Stimulated activated CD8-positive, alpha-beta memory T cell treated with anti-CD3 and anti-CD28 coated beads, Interleukin-12 subunit alpha, Interleukin-12 subunit beta, amount 100 ng/mL, for 24 hours (primary cell): ENCODE measurements around the gene CAMTA1.

Experiments used
- DNase-seq: peaks from one replicate; pipeline ENCODE4 v3.0.0-alpha.2; 2020; ENCODE audit errors: extremely low read depth

Gene CAMTA1

GRCh38 chr1:7610106-7610731, 825.0 kb downstream of the CAMTA1 start:
- no peak for DNase-seq

GRCh38 chr1:7610936-7611335, 825.7 kb downstream of the CAMTA1 start:
- no peak for DNase-seq

- no peak for DNase-seq
Observed at GRCh38 chr1:7611421-7612010, 826.3 kb downstream of the CAMTA1 start.

- no peak for DNase-seq
Observed at GRCh38 chr1:7613106-7613850, 828.0 kb downstream of the CAMTA1 start.

- no peak for DNase-seq
Observed at GRCh38 chr1:7613851-7614205, 828.6 kb downstream of the CAMTA1 start.

- DNase-seq, result no peak
Observed at GRCh38 chr1:7614576-7615074, 829.4 kb downstream of the CAMTA1 start.

GRCh38 chr1:7615138-7615537, 829.9 kb downstream of the CAMTA1 start:
- no peak for DNase-seq

GRCh38 chr1:7616076-7616832, 831.0 kb downstream of the CAMTA1 start:
- no peak for DNase-seq

GRCh38 chr1:7616953-7617352, 831.7 kb downstream of the CAMTA1 start:
- DNase-seq, result no peak

GRCh38 chr1:7617826-7618225, 832.6 kb downstream of the CAMTA1 start:
- no peak for DNase-seq

GRCh38 chr1:7620196-7620595, 834.9 kb downstream of the CAMTA1 start:
- DNase-seq, result no peak

- DNase-seq, result no peak
Observed at GRCh38 chr1:7621334-7622219, 836.3 kb downstream of the CAMTA1 start.

- DNase-seq, result no peak
Observed at GRCh38 chr1:7623842-7624241, 838.6 kb downstream of the CAMTA1 start.

- no peak for DNase-seq
Observed at GRCh38 chr1:7624791-7625355, 839.6 kb downstream of the CAMTA1 start.

GRCh38 chr1:7625401-7625800, 840.1 kb downstream of the CAMTA1 start:
- DNase-seq, result no peak

- no peak for DNase-seq
Observed at GRCh38 chr1:7628273-7628672, 843.0 kb downstream of the CAMTA1 start.

GRCh38 chr1:7629011-7629410, 843.8 kb downstream of the CAMTA1 start:
- DNase-seq, result no peak

GRCh38 chr1:7629465-7630195, 844.4 kb downstream of the CAMTA1 start:
- DNase-seq, result no peak

- DNase-seq, result no peak
Observed at GRCh38 chr1:7630378-7630777, 845.1 kb downstream of the CAMTA1 start.

- no peak for DNase-seq
Observed at GRCh38 chr1:7632176-7632575, 846.9 kb downstream of the CAMTA1 start.
